GM18517 (cell line): ENCODE data around the gene NEK10.

Source experiments
- ATAC-seq: cut with Tn5 transposase; IDR thresholded peaks from one replicate; pipeline ENCODE4 v1.9.1; 2021; ENCODE audit warnings: mild to moderate bottlenecking, moderate library complexity; ENCODE audit not compliant: unreplicated experiment

The NEK10 gene

DNA sequence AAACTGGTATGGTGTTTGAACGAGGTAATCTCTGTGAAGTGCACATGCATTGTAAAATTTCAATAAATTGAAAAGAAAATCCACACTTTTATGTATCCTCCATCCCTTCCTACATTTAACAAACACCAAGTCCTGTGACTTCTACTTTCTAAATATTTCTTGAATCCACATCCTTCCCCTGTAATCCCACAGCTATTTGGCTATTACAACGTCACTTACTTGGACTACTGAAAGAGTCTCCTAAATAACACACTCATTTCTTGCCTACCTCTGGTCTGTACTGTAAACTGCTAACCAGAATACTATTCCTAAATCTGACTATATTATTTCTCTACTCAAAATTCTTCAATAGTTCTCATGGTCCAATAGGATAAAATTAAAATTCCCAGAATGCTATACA, 176.1 kb downstream of the NEK10 start:
- no peak for ATAC-seq

- ATAC-seq: no peak
Measured at GRCh38 chr3:27186013-27186412, 183.2 kb downstream of the NEK10 start.

DNA sequence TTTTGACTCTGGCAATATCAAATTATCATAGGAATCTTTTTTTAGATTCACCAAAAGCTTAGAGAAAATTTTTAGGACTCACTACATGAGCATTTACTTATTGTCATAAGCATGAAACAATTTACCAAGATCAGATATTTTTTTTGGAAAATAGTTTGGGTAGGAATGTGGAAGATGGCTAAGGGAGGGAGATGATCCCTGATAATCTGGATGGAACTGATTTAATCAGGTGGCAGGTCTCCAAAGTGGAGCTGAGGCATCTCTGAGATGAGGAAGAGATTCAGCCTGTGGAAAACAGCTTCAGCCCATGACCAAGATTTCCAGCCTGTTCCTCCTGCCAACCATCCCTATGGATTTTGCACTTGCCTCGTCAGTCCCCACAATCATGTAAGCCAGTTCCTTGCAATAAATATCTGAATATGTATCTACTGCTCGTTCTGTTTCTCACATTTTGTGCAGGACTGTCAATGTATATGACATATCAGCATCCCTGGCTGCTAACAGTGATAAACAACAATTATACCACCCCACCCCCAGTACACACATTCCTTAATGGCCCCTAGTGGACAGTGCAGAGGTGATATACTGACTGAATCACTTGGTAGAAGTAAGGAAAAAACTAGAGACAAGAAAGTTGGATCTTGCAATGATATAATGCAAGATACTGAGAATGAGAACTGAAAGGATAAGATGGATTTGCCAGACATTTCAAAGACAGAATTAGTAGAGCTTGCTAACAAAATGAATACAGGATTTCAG, 183.8 kb downstream of the NEK10 start:
- no peak for ATAC-seq

GRCh38 chr3:27184261-27184660, 184.9 kb downstream of the NEK10 start:
- no peak for ATAC-seq

DNA sequence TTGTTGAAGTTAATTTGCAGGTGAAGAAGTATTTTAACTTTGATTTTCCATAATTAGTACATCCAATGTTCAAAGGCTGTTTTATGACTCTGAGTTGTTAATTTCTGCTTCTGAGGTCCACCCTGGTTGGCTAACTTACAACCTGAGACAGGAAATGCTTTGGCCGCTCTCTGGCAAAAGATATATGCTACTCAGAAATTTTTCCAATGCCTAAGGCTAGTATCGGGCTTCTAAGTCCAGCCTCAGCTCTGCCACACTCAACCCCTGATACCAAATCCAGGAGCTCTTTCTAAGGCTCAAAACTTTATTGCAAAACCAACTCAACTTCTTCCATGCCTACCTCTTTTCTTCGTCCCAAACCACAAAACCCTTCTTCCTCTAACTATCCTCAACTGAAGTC, 192.9 kb downstream of the NEK10 start:
- no peak for ATAC-seq

GRCh38 chr3:27174530-27174929, 194.7 kb downstream of the NEK10 start:
- no peak for ATAC-seq

- peak; percentile 79 for ATAC-seq
Measured at GRCh38 chr3:27171113-27171512, 198.1 kb downstream of the NEK10 start.

DNA sequence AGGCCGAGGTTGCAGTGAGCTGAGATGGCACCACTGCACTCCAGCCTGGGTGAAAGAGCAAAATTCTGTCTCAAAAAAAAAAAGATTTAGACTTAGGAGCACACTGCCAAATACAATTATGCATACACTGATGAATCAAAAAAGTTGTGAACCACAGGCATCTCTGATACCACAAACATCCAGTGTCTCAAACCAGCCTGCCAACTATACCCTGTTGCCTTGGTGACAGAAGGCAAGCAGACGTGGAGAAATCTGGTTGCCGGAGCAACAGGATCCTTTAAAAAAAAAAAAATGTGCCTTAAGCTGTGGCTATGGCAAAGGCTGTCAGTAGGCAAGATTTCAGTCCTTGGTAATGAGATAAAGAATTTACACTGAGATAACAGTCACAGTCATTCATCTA, 202.3 kb downstream of the NEK10 start:
- no peak for ATAC-seq

DNA sequence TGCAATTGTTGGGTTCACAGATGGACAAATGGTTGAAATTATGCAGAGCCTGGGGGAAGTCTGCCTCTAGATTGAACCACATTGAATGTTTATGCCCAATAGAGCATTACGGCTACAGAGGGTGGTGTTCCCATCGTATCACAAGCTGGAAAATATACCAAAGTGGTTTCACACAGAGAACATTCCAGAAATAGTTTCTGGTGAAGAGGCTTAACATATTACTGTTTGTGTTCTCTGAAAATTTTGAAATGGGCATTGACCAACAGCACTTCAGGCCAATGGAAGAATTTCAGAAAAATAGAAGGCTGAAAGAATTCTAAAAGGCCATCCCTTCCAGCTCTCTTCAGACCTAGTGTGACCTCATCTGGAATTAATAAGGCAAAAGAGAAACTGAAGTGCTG, 203.9 kb downstream of the NEK10 start:
- ATAC-seq: no peak

DNA sequence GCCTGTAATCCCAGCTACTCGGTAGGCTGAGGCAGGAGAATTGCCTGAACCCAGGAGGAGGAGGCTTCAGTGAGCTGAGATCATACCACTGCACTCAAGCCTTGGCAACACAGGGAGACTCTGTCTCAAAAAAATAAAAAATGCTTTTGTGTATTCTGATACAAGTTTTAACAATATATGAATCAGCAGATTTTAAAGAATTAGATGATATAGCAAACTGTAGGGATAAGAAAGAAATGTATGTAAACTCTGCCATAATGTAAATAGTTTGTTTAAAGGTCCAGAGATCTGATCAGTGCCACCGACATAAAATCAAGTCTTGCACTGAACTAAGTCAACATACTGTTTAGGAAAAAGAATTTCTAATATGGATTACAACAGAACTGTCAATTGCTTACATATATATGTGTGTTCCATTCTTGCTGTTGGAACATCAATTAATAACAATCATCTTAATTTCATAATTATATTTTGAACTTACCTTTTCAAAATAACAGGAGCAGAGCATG, 208.3 kb downstream of the NEK10 start:
- no peak for ATAC-seq

DNA sequence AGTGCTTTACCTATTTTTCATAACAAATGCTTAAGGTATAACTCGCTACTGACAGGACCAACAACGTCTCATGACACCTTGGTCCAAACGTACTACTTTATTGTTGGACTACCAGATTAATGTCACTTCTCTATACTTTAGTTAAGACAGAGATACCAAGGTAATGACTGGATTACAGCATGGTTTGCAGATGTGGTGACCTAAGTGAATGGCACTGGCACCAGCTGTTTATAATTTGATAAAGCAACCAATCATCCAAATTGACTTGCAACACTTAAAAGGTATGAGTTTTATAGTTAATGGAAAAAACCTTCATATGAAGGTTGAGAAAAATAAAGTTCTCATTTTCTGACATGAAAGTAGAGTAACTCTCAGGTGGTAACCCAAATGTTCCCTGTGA, 209.0 kb downstream of the NEK10 start:
- ATAC-seq: no peak

- ATAC-seq: no peak
Measured at GRCh38 chr3:27147215-27147614, 222.0 kb downstream of the NEK10 start.

GRCh38 chr3:27146786-27147185, 222.4 kb downstream of the NEK10 start:
- ATAC-seq: no peak

DNA sequence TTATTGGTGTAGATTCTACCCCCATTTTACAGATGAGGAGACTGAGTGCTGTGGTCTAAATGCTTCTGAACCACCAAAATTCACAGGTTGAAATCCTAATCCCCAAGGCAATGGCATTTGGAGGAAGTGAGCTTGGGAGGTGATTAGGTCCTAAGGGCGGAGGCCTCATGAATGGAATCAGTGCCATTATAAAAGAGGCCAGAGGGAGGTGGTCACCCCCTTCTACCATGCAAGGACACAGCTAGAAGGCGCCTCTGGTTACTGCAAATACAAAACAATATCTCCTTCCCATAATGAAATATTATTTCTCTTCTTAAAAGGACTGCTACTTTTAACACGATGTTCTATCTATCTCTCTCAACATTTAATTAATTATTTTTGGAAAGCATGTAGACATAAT, 223.5 kb downstream of the NEK10 start:
- ATAC-seq: no peak

GRCh38 chr3:27141668-27142067, 227.5 kb downstream of the NEK10 start:
- no peak for ATAC-seq

DNA sequence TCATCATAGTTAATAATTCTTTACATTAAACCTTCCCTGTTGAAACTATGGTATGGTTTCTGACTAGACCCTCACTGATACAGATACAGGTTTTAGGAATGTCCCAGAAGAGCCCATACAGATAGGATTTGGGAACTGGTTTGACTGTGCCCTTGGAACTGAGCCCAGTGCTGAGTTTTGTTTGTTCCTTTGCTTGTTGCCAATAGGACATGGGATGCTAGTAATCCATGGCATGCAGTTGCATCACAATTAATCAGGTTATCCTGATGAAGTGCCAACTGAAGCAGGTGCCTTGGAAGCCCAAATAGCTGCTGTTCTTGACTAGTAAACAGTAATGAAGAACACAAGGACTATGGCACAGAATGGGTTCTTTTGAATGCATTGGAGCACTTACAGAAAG, 230.6 kb downstream of the NEK10 start:
- no peak for ATAC-seq

DNA sequence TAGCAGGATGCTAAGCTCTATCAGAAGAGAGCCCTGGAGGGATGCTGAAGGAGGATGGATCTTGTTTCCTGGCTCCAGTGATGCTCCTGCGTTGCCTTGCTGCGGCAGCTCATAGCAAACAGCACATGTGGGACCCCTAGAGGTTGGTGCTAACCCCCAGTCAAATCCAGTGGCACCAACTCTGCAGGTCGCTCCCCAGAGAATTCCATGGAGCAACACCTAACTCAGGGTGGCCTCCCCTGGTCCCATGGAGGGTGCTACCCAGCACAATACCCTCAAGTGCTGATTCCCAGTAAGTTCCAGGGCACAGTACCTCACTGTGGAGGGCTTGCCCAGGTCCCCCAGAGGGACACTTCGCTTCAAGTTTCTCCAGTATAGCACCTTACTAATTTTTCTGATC, 231.2 kb downstream of the NEK10 start:
- no peak for ATAC-seq

GRCh38 chr3:27134171-27134796, 234.9 kb downstream of the NEK10 start:
- peak; percentile 98 for ATAC-seq

DNA sequence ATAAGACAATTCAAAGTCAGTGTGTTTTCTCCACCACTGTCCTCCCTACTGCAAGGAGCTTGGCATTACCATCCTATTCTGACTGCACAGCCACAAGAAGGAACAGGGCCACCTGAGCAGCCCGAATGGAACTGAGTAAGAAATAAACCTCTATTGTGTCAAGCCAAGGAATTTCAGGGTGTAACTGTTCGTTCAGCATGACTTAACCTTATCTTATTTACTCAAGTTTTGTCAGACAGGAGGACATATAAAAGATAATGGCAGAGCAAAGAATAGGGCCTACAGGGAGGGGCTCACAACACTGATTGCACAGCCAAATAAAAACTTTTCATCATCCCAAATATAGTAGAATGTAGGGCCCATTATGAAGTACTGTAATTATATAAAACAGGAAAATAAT, 236.1 kb downstream of the NEK10 start:
- no peak for ATAC-seq

GRCh38 chr3:27130796-27131195, 238.4 kb downstream of the NEK10 start:
- no peak for ATAC-seq

- no peak for ATAC-seq
Measured at GRCh38 chr3:27127879-27128278, 241.3 kb downstream of the NEK10 start.

DNA sequence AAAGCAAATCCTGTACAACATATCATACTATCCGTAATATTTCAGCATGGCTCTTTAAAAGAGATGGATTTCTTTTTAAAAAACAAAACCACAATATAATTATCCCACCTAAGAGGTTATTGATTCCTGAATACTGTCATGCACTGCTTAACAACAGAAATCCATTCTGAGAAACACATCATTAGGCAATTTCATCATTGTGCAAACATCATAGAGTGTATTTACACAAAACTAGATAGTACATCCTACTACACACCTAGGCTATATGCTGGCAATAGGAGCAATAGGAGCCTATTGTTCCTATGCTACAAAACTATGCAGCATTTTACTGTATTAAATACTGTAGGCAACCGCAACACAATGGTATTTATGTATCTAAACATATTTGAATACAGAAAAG, 242.0 kb downstream of the NEK10 start:
- ATAC-seq: no peak
